OCI-M1 (cell line): ENCODE results near the gene PGAP2.

Experiments
- DNase-seq: peaks from one replicate; lab custom pipeline; 2025; lab: John Stamatoyannopoulos, UW

PGAP2 gene

GRCh38 chr11:3854977-3855807, 46.8 kb downstream of the PGAP2 start, which contains the start of gene STIM1:
STIM1 (plus strand) TSS chr11:3855664; CDS start chr11:3856271, 607 bp downstream.
- peak; percentile 97 for DNase-seq

- DNase-seq = peak; percentile 73
These were observed 47.6 kb downstream of the PGAP2 start for GRCh38 chr11:3855808-3856491.

- no peak for DNase-seq
These were observed 48.6 kb downstream of the PGAP2 start for GRCh38 chr11:3856856-3857553.

- no peak for DNase-seq
These were observed 49.3 kb downstream of the PGAP2 start for GRCh38 chr11:3857628-3858027.

GRCh38 chr11:3859373-3859881, 51.1 kb downstream of the PGAP2 start:
- peak; percentile 79 for DNase-seq

- DNase-seq = no peak
These were observed 52.0 kb downstream of the PGAP2 start for GRCh38 chr11:3860375-3860774.

- peak; percentile 53 for DNase-seq
These were observed 52.6 kb downstream of the PGAP2 start for GRCh38 chr11:3860898-3861393.

GRCh38 chr11:3861683-3862082, 53.3 kb downstream of the PGAP2 start:
- no peak for DNase-seq

GRCh38 chr11:3865388-3866193, 57.2 kb downstream of the PGAP2 start:
- peak; percentile 89 for DNase-seq

GRCh38 chr11:3866206-3866605, 57.8 kb downstream of the PGAP2 start:
- DNase-seq = peak; percentile 79

GRCh38 chr11:3866836-3867208, 58.5 kb downstream of the PGAP2 start:
- no peak for DNase-seq

GRCh38 chr11:3867209-3868091, 59.1 kb downstream of the PGAP2 start:
- DNase-seq = peak; percentile 88

GRCh38 chr11:3873712-3874349, 65.5 kb downstream of the PGAP2 start:
- no peak for DNase-seq
